Left ventricle myocardium inferior (tissue), 1 donor: ENCODE data around the gene SDHB. TPM values are rescaled to one million over a fixed set of nuclear protein-coding genes. Genes with fewer than 3 reads are reported as not detected.

Experiments used
- DNase-seq: peaks from one replicate; pipeline ENCODE4 v3.0.0-alpha.2; 2020
- H3K27ac ChIP-seq: fragments of 200-600 bp; replicated peaks from 2 replicates; pipeline ENCODE4 v1.8.0; 2021
- H3K27me3 ChIP-seq: fragments of 200-600 bp; 2 replicates; pipeline ENCODE4 v1.8.0; 2021; ENCODE audit warnings: low read depth
- H3K36me3 ChIP-seq: fragments of 200-600 bp; 2 replicates; pipeline ENCODE4 v1.8.0; 2021
- H3K4me1 ChIP-seq: fragments of 200-600 bp; 2 replicates; pipeline ENCODE4 v1.8.0; 2021
- H3K4me3 ChIP-seq: fragments of 200-600 bp; 2 replicates; pipeline ENCODE4 v1.8.0; 2021; ENCODE audit warnings: mild to moderate bottlenecking, moderate library complexity
- H3K9me3 ChIP-seq: fragments of 200-600 bp; replicated peaks from 2 replicates; pipeline ENCODE4 v1.8.0; 2021
- intact Hi-C: fragments of 100-400 bp; cut with micrococcal nuclease; formaldehyde crosslinking; loops from one replicate; pipeline ENCODE4 v1.11.0; 2022
- total RNA-seq: library from RNA; stranded (reverse); fragmentation: NEBNext Ultra II Directional; extraction: Animal tissue kit (Norgen Biotek cat#: 25700); gene quantifications from one replicate; pipeline ENCODE4 v1.2.1, GENCODE V29; 2021
- TF ChIP-seq, protein P1 (sequence below): fragments of 200-600 bp; IDR thresholded peaks from 2 replicates; pipeline ENCODE4 v1.8.0; 2021; ENCODE audit warnings: antibody characterized with exemption, mild to moderate bottlenecking, borderline replicate concordance
- donor health status: DM: no; HTN: yes; CAD: no; lungs with severe emphysema.

Gene SDHB
- total RNA-seq, 1 donor from 2014 or later = 393 TPM

DNA sequence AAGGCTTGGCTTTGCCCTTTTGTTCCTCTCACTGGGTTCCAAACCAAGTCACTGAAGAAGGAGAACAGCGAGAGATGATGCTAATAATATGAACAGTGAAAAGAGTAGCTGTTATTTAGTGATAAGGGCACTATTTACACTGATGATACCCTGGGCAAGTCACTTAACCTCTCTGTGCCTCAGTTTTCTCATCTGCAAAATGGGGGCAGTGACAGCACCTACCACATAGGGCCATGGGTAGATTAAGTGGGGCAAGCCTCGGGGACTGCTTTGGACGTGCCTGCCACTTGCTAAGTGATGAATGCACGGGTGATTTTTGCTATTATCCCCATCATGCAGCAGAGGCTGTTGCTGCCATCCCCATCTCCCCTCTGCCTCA is 51.3 kb downstream of the SDHB start:
- H3K36me3 ChIP-seq = peaks cover 72% of the 10 kb centered on the region
- TF ChIP-seq, protein P1, sequence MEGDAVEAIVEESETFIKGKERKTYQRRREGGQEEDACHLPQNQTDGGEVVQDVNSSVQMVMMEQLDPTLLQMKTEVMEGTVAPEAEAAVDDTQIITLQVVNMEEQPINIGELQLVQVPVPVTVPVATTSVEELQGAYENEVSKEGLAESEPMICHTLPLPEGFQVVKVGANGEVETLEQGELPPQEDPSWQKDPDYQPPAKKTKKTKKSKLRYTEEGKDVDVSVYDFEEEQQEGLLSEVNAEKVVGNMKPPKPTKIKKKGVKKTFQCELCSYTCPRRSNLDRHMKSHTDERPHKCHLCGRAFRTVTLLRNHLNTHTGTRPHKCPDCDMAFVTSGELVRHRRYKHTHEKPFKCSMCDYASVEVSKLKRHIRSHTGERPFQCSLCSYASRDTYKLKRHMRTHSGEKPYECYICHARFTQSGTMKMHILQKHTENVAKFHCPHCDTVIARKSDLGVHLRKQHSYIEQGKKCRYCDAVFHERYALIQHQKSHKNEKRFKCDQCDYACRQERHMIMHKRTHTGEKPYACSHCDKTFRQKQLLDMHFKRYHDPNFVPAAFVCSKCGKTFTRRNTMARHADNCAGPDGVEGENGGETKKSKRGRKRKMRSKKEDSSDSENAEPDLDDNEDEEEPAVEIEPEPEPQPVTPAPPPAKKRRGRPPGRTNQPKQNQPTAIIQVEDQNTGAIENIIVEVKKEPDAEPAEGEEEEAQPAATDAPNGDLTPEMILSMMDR = no peak
- no peak overlapping the region for H3K4me3 ChIP-seq
- no peak for DNase-seq
- no peaks in the 10 kb centered on the region for H3K9me3 ChIP-seq
- no peaks in the 10 kb centered on the region for H3K4me1 ChIP-seq
- H3K27me3 ChIP-seq = no peaks in the 10 kb centered on the region
- H3K27ac ChIP-seq = no peak overlapping the region
- intact Hi-C loops = no loop called here

DNA sequence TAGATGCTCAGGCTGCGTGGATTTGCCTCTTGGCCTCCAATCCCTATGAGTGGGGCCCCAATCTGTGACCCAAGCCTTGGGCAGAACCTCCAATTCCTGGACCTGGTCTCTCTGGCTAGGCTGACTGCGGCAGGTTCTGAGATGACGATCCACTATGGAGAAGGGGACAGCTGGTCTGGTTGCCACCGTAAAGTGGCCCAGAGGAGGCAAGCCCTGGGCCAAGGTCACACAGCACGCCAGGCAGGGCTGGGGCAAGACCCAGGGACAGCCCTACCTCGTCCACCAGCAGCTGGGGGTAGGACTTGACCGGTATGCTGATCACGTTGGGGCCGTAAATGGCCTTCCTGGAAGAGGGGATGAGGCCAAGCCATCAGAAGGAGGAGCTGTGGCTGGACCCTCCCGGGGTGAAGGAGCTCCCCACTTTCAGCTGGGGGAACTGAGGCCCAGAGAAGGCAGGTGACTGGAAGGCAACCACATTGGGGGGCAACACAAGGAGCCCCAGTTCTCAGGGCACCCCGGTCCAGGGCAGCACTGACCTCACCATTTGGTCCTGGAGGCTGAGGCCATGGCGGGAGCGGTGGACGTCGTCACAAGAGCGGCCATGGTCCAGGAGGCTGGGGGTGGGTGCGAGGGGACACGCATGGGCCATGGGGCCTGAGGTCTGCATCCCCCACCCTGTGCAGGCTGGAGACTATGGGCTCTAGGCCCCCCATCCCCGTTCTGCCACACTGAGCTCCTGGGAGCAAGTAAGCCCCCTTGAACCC is 51.9 kb downstream of the SDHB start:
- H3K4me1 ChIP-seq = no peaks in the 10 kb centered on the region
- H3K36me3 ChIP-seq = peaks cover 77% of the 10 kb centered on the region
- no peaks in the 10 kb centered on the region for H3K9me3 ChIP-seq
- H3K27ac ChIP-seq = no peak overlapping the region
- intact Hi-C loops = no loop called here
- no peaks in the 10 kb centered on the region for H3K27me3 ChIP-seq
- TF ChIP-seq, protein P1 = no peak
- H3K4me3 ChIP-seq = no peak overlapping the region
- DNase-seq = no peak

DNA sequence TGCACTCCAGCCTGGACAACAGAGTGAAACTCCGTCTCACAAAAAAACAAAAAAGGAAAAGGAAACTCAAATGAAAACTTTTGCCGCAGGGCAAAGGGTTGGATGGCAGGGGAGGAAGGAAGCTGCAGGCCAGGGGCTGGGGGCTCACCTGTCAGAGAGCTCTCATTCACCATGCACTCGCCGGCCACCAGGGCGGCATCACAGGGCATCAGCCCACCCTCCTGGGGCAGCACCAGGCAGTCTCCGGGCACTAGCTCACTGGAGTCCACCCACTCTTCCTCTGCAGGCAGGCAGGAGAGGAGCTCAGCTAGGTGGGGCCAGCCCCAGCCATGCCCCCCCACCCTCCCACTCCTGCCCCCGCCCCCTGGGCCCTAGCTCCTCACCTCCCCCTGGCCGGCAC is 54.0 kb downstream of the SDHB start:
- Histone ChIP-seq H3K9me3 (no peaks in the 10 kb centered on the region), H3K36me3 (peaks cover 86% of the 10 kb centered on the region), H3K27ac (no peak overlapping the region), H3K4me3 (no peak overlapping the region), H3K27me3 (no peaks in the 10 kb centered on the region), H3K4me1 (no peaks in the 10 kb centered on the region)
- TF ChIP-seq, protein P1 = no peak
- intact Hi-C loops = no loop called here
- DNase-seq = no peak

DNA sequence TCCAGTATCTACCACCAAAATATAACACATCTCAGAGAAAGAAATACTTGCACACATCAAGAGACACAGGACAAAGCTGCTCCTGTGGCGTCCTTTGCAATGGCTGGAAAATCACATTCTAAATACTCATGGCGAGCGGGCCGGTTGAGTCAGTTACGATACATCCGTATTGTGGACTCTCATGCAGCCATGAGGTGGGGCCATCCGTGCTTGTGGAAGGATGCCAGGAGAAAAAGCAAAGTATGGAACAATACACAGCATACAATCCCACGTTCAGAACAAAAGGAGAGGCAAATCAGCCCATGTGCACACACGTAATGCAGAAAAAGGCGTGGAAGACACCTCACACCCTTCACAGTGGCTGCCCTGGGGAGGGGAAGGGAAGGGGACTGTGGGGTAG is 55.2 kb downstream of the SDHB start:
- intact Hi-C loops = no loop called here
- Histone ChIP-seq H3K27ac (no peak overlapping the region), H3K4me3 (no peak overlapping the region), H3K9me3 (no peaks in the 10 kb centered on the region), H3K4me1 (no peaks in the 10 kb centered on the region), H3K27me3 (no peaks in the 10 kb centered on the region), H3K36me3 (peaks cover 76% of the 10 kb centered on the region)
- DNase-seq = no peak
- TF ChIP-seq, protein P1 = no peak

DNA sequence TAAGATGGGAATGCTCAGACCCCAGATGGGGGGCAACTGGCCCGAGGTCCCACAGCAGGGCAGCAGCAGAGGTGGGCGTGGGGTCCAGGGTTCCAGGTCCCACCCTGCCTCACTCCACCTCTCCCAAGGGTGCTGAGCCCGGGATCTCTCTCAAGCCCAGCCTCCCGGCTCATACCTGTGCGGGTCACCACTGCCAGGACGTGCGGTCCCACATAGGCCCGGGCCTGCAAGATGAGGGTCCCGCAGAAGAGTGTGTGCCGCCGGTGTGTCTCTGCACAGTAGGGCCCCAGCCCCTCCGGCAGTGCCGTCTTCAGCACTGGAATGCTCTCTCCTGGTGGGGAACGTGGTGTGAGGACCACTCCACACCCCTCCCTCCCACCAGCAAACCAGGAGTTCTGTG is 57.0 kb downstream of the SDHB start:
- Histone ChIP-seq H3K4me3 (no peak overlapping the region), H3K4me1 (no peaks in the 10 kb centered on the region), H3K27me3 (no peaks in the 10 kb centered on the region), H3K36me3 (peaks cover 65% of the 10 kb centered on the region), H3K9me3 (no peaks in the 10 kb centered on the region), H3K27ac (no peak overlapping the region)
- TF ChIP-seq, protein P1 = no peak
- DNase-seq = no peak
- intact Hi-C loops = no loop called here
